Liver (tissue), 9 donors: ENCODE results near the gene MRPL24. TPM values are rescaled to one million over a fixed set of nuclear protein-coding genes. Genes with fewer than 3 reads are reported as not detected.

ENCODE experiments used
- DNase-seq: peaks from one replicate; pipeline ENCODE4 v3.0.0-alpha.2; 2017; ENCODE audit warnings: low spot score
- H3K27ac ChIP-seq, 2 donors: one replicate each; pipeline ENCODE4 v1.7.0; 2013; ENCODE audit warnings: inconsistent platforms in 2 of 2, low read length in 2 of 2, control low read depth in 1 of 2, low read depth in 1 of 2, mild to moderate bottlenecking in 1 of 2
- H3K27me3 ChIP-seq, 4 donors: one replicate each; pipeline versions ENCODE4 v1.6.1 to v1.7.0; 2013; ENCODE audit warnings: low read length in 3 of 4, inconsistent platforms in 1 of 4, mild to moderate bottlenecking in 1 of 4, moderate library complexity in 1 of 4; ENCODE audit not compliant: control insufficient read depth in 4 of 4, insufficient read depth in 4 of 4
- H3K36me3 ChIP-seq, 4 donors: one replicate each; pipeline versions ENCODE4 v1.6.1 to v1.7.0; 2013; ENCODE audit warnings: low read length in 3 of 4, mild to moderate bottlenecking in 3 of 4, low read depth in 1 of 4, moderate library complexity in 1 of 4; ENCODE audit not compliant: control insufficient read depth in 4 of 4, insufficient read depth in 3 of 4
- H3K4me1 ChIP-seq, 4 donors: one replicate each; pipeline versions ENCODE4 v1.6.1 to v1.7.0; 2013; ENCODE audit warnings: low read length in 3 of 4, mild to moderate bottlenecking in 3 of 4, moderate library complexity in 1 of 4; ENCODE audit not compliant: control insufficient read depth in 4 of 4, insufficient read depth in 4 of 4
- H3K4me3 ChIP-seq, 3 donors: one replicate each; pipeline versions ENCODE4 v1.6.1 to v1.7.0; 2013; ENCODE audit warnings: low read length in 3 of 3, control low read depth in 1 of 3, low read depth in 1 of 3, mild to moderate bottlenecking in 1 of 3
- H3K9ac ChIP-seq, 2 donors: one replicate each; pipeline ENCODE4 v1.7.0; 2013; ENCODE audit warnings: low read length in 2 of 2, mild to moderate bottlenecking in 2 of 2, moderate library complexity in 2 of 2, control low read depth in 1 of 2, low read depth in 1 of 2
- H3K9me3 ChIP-seq, 4 donors: one replicate each; pipeline versions ENCODE4 v1.6.1 to v1.7.0; 2013; ENCODE audit warnings: low read length in 3 of 4; ENCODE audit not compliant: control insufficient read depth in 4 of 4
- ATF3 ChIP-seq: IDR thresholded peaks from 2 replicates; pipeline ENCODE4 v1.6.1; 2016; ENCODE audit warnings: antibody characterized with exemption
- CTCF ChIP-seq: fragments of 150-350 bp; IDR thresholded peaks from 2 replicates; pipeline ENCODE4 v1.5.1; 2017; ENCODE audit warnings: improper control_type of control experiment, low read depth, low read length; ENCODE audit not compliant: missing input control
- EGR1 ChIP-seq, 2 donors: IDR thresholded peaks; 2 replicates each; pipeline ENCODE4 v1.6.1; 2016 to 2018; ENCODE audit warnings: antibody characterized with exemption in 2 of 2, low read depth in 2 of 2
- FOXA1 ChIP-seq: IDR thresholded peaks from 2 replicates; pipeline ENCODE4 v1.6.1; 2016; ENCODE audit warnings: antibody characterized with exemption
- FOXA2 ChIP-seq: IDR thresholded peaks from 2 replicates; pipeline ENCODE4 v1.6.1; 2016; ENCODE audit warnings: antibody characterized with exemption
- GABPA ChIP-seq, 2 donors: IDR thresholded peaks in 1 of 2; conservative IDR thresholded peaks in 1 of 2; 2 replicates each; pipeline ENCODE4 v1.6.1; 2016; ENCODE audit warnings: antibody characterized with exemption in 2 of 2, mild to moderate bottlenecking in 1 of 2, moderate library complexity in 1 of 2
- HNF4A ChIP-seq, 2 donors: conservative IDR thresholded peaks; 2 replicates each; pipeline ENCODE4 v1.6.1; 2016; ENCODE audit warnings: antibody characterized with exemption in 2 of 2, mild to moderate bottlenecking in 2 of 2
- HNF4G ChIP-seq: IDR thresholded peaks from 2 replicates; pipeline ENCODE4 v1.6.1; 2016; ENCODE audit warnings: antibody characterized with exemption
- JUND ChIP-seq, 2 donors: IDR thresholded peaks; 2 replicates each; pipeline ENCODE4 v1.6.1; 2016; ENCODE audit warnings: antibody characterized with exemption in 2 of 2
- MAX ChIP-seq: IDR thresholded peaks from 2 replicates; pipeline ENCODE4 v1.6.1; 2016; ENCODE audit warnings: antibody characterized with exemption
- NR2F2 ChIP-seq: IDR thresholded peaks from 2 replicates; pipeline ENCODE4 v1.6.1; 2016; ENCODE audit warnings: antibody characterized with exemption
- RAD21 ChIP-seq, 2 donors: IDR thresholded peaks; 2 replicates each; pipeline ENCODE4 v1.6.1; 2016; ENCODE audit warnings: antibody characterized with exemption in 2 of 2, mild to moderate bottlenecking in 2 of 2
- REST ChIP-seq: IDR thresholded peaks from 2 replicates; pipeline ENCODE4 v1.6.1; 2016; ENCODE audit warnings: antibody characterized with exemption, mild to moderate bottlenecking
- RXRA ChIP-seq, 2 donors: IDR thresholded peaks; 2 replicates each; pipeline ENCODE4 v1.6.1; 2017 to 2018; ENCODE audit warnings: antibody characterized with exemption in 2 of 2, mild to moderate bottlenecking in 1 of 2
- SP1 ChIP-seq: IDR thresholded peaks from 2 replicates; pipeline ENCODE4 v1.6.1; 2018; ENCODE audit warnings: antibody characterized with exemption, mild to moderate bottlenecking
- TAF1 ChIP-seq: conservative IDR thresholded peaks from 2 replicates; pipeline ENCODE4 v1.6.1; 2016; ENCODE audit warnings: antibody characterized with exemption, mild to moderate bottlenecking
- YY1 ChIP-seq: IDR thresholded peaks from 2 replicates; pipeline ENCODE4 v1.6.1; 2016; ENCODE audit warnings: antibody characterized with exemption, mild to moderate bottlenecking
- ZBTB33 ChIP-seq: IDR thresholded peaks from 2 replicates; pipeline ENCODE4 v1.6.1; 2016; ENCODE audit warnings: antibody characterized with exemption
- WGBS: extraction: QIAGEN DNeasy Blood & Tissue Kit; methylation state at CpG from one replicate; pipeline ENCODE4 v1.1.7; 2013; 5-methylcytosine and 5-hydroxymethylcytosine counted together
- polyA plus RNA-seq, 2 donors: library from polyadenylated mRNA; stranded (reverse) in 1 of 2; unstranded in 1 of 2; fragments of 200-250 nt in 1 of 2; fragments of >200 nt in 1 of 2; fragmentation: Nextera tagmentation in 1 of 2; extraction: Ambion mirVana in 1 of 2; gene quantifications; one replicate each; pipeline versions ENCODE4 v1.2.1 to v1.2.3, GENCODE V29; 2013 to 2015
- total RNA-seq, 2 donors: library from RNA; depleted of rRNA; stranded (reverse); fragments of >200 nt; gene quantifications; one replicate each; pipeline ENCODE4 v1.2.3, GENCODE V29; 2014
- donor health status: healthy.
- donor health status: healthy.
- donor health status: healthy.
- donor health status: healthy.
- donor health status: healthy.

MRPL24 gene
- total and polyA plus RNA-seq, 4 donors, result 26.2 to 123 (median 61.1) TPM

- Histone ChIP-seq H3K27me3 (no peaks in the 10 kb centered on the region), H3K4me3 (peak within 1 kb of the TSS; percentile 84 to 99 (median 99)), H3K27ac (peak within 1 kb of the TSS; percentile 89 to 91), H3K9me3 (no peaks in the 10 kb centered on the region), H3K9ac (peak within 1 kb of the TSS; percentile 87 to 93), H3K4me1 (peaks cover 6 to 37% (median 35%) of the 10 kb centered on the region in 4 donors), H3K36me3 (peaks cover 5 to 23% (median 13%) of the 10 kb centered on the region in 4 donors)
- WGBS, result 2% methylated on average over 57 of the region's 57 CpGs
- TF ChIP-seq EGR1 (IDR thresholded peaks at IDR 0.05; ENCODE audit: low read depth in 2 of 2) (peak in 1 of 2 donors; percentile 62), REST (no peak), FOXA2 (no peak), GABPA (IDR thresholded peaks at IDR 0.05 in 1 of 2, conservative IDR thresholded peaks at IDR 0.05 in 1 of 2) (peak; percentile 73 to 89), CTCF (no peak), NR2F2 (peak; percentile 30), HNF4G (no peak), ATF3 (no peak), RXRA (IDR thresholded peaks at IDR 0.05) (peak in 1 of 2 donors; percentile 16), SP1 (peak; percentile 52), ZBTB33 (no peak), FOXA1 (no peak), YY1 (no peak), TAF1 (no peak), HNF4A (conservative IDR thresholded peaks at IDR 0.05) (peak in 1 of 2 donors; percentile 29), MAX (peak; percentile 59), JUND (IDR thresholded peaks at IDR 0.05) (no peak), RAD21 (IDR thresholded peaks at IDR 0.05) (peak in 1 of 2 donors; percentile 13)
- DNase-seq, result peak; percentile 89
Measured at GRCh38 chr1:156728599-156729462, 12.1 kb downstream of the MRPL24 start, which contains the start of gene ISG20L2. TSS of gene ISG20L2 (minus strand) at chr1:156728766. CDS start at chr1:156727652, 1,114 bp downstream.
